Thyroid gland (tissue), 4 donors: ENCODE results near the gene PCNP.

ENCODE experiments used
- POLR2A ChIP-seq, 2 donors: fragments of 450-650 bp; IDR thresholded peaks; one replicate each; pipeline ENCODE4 v1.6.1; 2017; ENCODE audit warnings: antibody characterized with exemption in 2 of 2, mild to moderate bottlenecking in 2 of 2, moderate library complexity in 1 of 2
- TF ChIP-seq, protein P1 (sequence below), 6 experiments: fragments of 200-600 bp in 3 of 6; fragments of 450-650 bp in 3 of 6; sonication (generic) in 3 of 6; IDR thresholded peaks; one replicate each; pipeline ENCODE4 v1.5.1; 2016 to 2019; ENCODE audit warnings: antibody characterized with exemption in 6 of 6, mild to moderate bottlenecking in 2 of 6, inconsistent platforms in 1 of 6, moderate library complexity in 1 of 6

- TF ChIP-seq, protein P1, sequence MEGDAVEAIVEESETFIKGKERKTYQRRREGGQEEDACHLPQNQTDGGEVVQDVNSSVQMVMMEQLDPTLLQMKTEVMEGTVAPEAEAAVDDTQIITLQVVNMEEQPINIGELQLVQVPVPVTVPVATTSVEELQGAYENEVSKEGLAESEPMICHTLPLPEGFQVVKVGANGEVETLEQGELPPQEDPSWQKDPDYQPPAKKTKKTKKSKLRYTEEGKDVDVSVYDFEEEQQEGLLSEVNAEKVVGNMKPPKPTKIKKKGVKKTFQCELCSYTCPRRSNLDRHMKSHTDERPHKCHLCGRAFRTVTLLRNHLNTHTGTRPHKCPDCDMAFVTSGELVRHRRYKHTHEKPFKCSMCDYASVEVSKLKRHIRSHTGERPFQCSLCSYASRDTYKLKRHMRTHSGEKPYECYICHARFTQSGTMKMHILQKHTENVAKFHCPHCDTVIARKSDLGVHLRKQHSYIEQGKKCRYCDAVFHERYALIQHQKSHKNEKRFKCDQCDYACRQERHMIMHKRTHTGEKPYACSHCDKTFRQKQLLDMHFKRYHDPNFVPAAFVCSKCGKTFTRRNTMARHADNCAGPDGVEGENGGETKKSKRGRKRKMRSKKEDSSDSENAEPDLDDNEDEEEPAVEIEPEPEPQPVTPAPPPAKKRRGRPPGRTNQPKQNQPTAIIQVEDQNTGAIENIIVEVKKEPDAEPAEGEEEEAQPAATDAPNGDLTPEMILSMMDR (IDR thresholded peaks at IDR 0.05) = no peak
- no peak for TF ChIP-seq POLR2A (IDR thresholded peaks at IDR 0.05)
Measured at GRCh38 chr3:101533603-101533968, 40.4 kb upstream of the PCNP start.
